HG02610 (cell line): ENCODE results near the gene ANKMY1.
A peak's percentile ranks its signal among the peaks of the same experiment; 100 is the strongest.

Source experiments
- ATAC-seq: cut with Tn5 transposase; IDR thresholded peaks from one replicate; pipeline ENCODE4 v1.9.1; 2021; ENCODE audit warnings: mild to moderate bottlenecking, moderate library complexity; ENCODE audit not compliant: unreplicated experiment

ANKMY1 gene

DNA sequence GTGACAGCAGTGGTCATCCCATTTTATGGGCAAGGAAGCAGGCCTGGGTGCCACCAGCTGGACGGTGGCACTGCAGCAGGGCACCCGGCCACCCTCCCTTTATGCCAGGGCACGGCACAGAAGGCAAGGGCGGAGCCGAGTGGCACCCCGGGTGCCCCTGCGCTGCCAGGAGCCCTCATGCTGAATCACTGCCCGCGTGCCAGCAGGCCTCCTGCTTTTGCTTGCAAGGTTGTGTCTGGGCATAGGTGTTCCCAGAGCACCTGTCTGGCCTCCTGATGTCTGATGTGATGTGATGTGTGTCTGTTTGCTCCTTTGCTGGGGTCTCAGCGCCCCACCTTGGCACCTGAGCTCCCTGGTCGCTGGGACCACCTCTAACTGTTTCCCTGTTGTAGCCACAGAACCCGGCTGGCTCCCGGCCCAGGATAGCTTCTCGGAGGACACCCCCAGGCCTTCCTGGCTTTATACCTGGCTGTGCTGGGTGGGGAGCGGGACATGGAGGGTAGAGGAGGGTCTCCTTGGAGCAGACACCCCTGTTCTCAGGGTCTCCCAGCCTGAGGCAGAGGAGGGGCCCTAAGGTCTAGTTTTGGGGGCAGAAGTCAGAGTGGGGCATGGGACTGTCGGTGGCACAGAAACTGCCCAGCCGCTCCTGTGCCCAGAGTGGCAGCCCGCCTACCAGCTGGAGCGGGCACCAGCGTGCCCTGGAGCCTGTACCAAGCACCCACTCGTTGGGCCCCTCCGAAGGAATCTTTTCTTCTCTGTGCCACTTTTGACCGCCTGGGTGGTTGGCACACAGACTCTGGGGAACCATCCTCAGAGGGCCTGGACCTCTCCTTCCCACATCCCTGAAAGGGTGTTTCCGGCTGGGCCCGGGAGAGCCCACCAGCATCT is 118.7 kb downstream of the ANKMY1 start:
- ATAC-seq: no peak

- no peak for ATAC-seq
Observed at GRCh38 chr2:240437861-240438809, 119.7 kb downstream of the ANKMY1 start.

DNA sequence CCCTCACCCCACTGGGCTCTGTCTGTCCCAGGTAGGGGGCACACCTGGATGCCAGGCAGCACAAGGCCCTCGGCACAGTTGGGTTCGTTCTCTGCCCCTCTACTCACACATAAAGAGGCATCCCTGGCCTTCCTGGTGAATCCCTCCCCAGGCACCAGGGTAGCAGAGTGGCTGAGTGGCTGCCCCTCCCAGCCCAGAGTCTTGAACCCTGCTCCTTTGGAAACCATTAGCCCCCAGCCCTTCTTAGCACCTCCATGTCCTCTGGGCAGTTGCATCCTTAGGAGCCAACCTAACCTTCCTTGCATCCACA is 120.3 kb downstream of the ANKMY1 start:
- ATAC-seq: no peak

- no peak for ATAC-seq
Observed at GRCh38 chr2:240436683-240437550, 120.9 kb downstream of the ANKMY1 start.

DNA sequence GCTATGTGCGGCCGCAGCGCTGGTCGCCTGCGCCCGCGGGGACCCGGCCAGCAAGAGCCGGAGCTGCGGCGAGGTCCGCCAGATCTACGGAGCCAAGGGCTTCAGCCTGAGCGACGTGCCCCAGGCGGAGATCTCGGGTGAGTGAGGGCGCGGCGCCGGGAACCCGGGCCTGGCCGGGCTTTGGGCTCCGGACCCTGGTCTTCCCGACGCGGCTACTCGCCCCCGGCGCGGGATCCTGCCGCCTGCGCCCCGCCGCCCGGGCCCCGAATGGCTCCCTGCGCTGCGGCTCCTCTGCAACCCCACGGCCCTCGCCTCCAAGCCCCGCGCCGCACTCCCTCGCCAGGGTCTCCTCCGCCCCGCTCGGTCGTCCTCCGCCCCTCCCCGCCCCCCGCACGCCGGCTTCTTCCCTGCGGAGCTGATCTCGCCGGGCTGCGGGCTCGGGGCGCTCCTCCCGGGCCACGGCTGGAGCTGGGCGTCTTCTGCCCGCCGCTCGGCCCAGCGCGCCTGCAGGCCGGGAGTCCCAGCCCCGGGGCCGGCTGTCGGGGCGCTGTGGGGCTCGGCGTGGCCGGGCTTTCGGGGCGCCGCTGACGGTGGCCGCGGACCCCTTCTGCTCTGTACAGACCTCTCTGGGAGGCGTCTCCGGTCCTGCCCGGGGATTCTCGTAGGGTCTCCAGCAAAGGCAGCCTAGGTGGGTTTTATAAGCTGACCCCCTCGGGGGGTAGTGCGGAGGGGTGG is 121.7 kb downstream of the ANKMY1 start:
- ATAC-seq: no peak

DNA sequence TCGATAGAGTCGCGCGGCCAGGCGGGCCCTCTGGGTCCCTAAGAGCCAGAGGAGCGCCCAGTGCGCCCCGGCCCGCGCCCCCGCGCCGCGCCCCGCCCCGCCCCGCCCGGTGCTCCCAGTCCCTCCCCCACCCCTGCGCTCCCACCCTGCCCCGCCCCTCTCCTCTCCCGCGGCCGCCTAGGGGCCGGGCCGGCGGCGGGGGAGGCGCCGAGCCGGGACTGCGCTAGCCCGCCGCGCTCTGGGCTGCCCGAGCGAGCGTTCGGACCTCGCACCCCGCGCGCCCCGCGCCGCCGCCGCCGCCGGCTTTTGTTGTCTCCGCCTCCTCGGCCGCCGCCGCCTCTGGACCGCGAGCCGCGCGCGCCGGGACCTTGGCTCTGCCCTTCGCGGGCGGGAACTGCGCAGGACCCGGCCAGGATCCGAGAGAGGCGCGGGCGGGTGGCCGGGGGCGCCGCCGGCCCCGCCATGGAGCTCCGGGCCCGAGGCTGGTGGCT is 122.3 kb downstream of the ANKMY1 start, which contains the start of gene GPC1:
GPC1 (plus strand) TSS at position 207 of the 491 bp plus-strand sequence; CDS start at position 463, 256 bp downstream.
- ATAC-seq: no peak

- peak; percentile 39 for ATAC-seq
Observed at GRCh38 chr2:240434728-240435456, 122.9 kb downstream of the ANKMY1 start.

- ATAC-seq: no peak
Observed at GRCh38 chr2:240433973-240434727, 123.6 kb downstream of the ANKMY1 start.

DNA sequence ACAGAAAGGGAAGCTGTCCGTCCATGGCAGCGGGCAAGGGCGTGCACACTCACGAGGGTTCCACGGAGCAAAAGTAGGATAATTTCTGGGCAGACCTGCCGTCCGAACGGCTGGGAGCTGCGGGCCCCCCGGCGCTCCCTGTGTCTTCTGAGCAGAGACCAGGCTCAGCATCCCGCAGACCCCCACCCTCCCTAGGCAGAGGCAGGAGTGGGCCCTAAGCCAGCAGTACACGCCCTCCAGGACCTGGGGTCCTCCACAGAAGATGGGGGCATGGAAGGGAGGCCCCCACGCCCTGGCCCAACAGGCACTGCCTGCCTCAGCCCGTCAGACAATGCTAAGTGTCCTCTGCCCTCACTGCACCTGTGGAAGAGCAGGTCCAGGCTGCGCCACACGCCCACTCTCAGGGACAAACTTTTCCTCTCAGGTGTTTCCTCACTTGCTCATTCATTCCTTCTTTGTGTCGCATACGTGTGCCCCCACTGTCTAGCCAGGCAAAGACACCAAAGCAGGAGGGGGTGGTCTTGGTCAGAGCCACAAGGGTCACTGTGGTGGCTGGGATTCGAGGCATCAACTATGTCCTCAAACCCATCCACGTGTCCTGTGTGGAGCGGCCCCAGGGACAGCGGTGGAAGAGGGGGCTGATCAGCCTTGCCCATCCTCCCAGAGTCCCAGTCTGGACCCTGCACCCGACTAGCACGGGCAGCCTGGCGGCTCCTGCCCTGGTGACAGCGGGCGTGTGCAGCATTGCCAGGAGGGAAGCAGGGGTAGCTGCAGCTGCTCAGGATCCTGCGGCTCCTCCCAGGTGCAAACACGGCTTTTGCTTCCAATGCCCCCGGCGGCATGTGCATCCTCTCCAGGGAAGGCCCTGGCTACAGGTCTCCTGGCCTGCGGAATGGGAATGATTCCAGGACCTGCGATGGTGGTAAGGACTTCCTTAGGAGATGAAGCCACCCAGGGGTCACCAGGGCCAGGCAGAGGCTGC is 124.7 kb downstream of the ANKMY1 start:
- no peak for ATAC-seq

DNA sequence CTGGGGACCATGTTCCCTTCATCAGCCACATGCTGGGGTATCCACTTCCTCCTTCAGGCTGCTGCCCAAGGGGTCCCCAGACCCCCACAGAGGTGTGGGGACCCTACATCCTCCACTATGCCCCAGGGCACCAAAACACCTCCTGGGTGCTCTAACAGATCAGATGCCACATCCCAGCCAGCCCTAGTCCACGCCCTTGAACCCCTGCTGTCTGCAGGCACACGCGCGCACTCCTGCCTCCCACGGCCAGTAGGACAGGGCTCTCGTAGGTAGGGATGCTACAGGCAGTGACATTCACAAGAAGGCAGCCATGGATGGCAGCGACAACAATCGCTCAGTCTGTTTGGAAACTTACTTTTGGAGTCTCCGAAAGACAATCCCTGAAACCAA is 125.4 kb downstream of the ANKMY1 start:
- no peak for ATAC-seq

- no peak for ATAC-seq
Observed at GRCh38 chr2:240431661-240432424, 125.9 kb downstream of the ANKMY1 start.

DNA sequence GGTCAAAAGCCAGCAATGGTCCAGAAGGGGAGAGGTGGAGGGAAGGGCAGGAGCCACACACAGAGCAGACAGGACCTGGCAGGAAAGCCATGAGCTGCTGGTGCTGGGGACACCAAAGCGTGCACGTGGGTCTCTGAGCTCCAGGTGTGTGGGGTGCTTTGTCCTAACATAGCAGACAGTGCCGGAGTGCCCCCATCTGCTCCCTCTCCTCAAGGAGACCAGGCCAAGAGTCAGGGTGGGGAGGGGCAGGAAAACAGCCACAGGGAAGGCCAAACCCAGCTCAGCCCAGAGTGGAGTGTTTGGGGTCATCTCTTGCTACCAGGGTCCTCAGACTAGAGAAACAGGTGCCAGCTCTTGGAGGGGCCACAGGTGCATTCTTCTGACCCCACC is 126.5 kb downstream of the ANKMY1 start:
- no peak for ATAC-seq

GRCh38 chr2:240430595-240430994 is 127.2 kb downstream of the ANKMY1 start:
- ATAC-seq: no peak

GRCh38 chr2:240429872-240430491 is 127.8 kb downstream of the ANKMY1 start:
- no peak for ATAC-seq
